GM11168 (cell line): ENCODE measurements around the gene BAHCC1.

ENCODE experiments used
- in situ Hi-C: fragments of 300-500 bp; cut with MboI; formaldehyde crosslinking; loops from one replicate; pipeline ENCODE4 v1.12.0; 2022; ENCODE audit warnings: low sequenced_read_pairs; ENCODE audit not compliant: unreplicated experiment

Gene BAHCC1

GRCh38 chr17:81385320-81386111, 9.7 kb upstream of the BAHCC1 start:
- in situ Hi-C loops, result no loop called here

GRCh38 chr17:81386141-81386645, 9.1 kb upstream of the BAHCC1 start:
- in situ Hi-C loops, result no loop called here

GRCh38 chr17:81386646-81387099, 8.6 kb upstream of the BAHCC1 start:
- in situ Hi-C loops, result no loop called here

GRCh38 chr17:81387100-81388090, 7.9 kb upstream of the BAHCC1 start:
- in situ Hi-C loops, result no loop called here

- in situ Hi-C loops, result no loop called here
These were observed 7.1 kb upstream of the BAHCC1 start for GRCh38 chr17:81388091-81388611.

GRCh38 chr17:81388612-81389367, 6.5 kb upstream of the BAHCC1 start:
- in situ Hi-C loops, result no loop called here

GRCh38 chr17:81389585-81389984, 5.7 kb upstream of the BAHCC1 start:
- in situ Hi-C loops, result no loop called here

GRCh38 chr17:81390029-81390872, 5.0 kb upstream of the BAHCC1 start:
- in situ Hi-C loops, result no loop called here

- in situ Hi-C loops, result no loop called here
These were observed 4.4 kb upstream of the BAHCC1 start for GRCh38 chr17:81390873-81391255.

- in situ Hi-C loops, result no loop called here
These were observed 3.8 kb upstream of the BAHCC1 start for GRCh38 chr17:81391293-81391935.

GRCh38 chr17:81391936-81392908, 3.0 kb upstream of the BAHCC1 start:
- in situ Hi-C loops, result no loop called here

- in situ Hi-C loops, result no loop called here
These were observed 2.2 kb upstream of the BAHCC1 start for GRCh38 chr17:81392909-81393654.

GRCh38 chr17:81393684-81394376, 1.4 kb upstream of the BAHCC1 start:
- in situ Hi-C loops, result no loop called here

- in situ Hi-C loops, result no loop called here
These were observed 808 bp upstream of the BAHCC1 start for GRCh38 chr17:81394377-81394920.

GRCh38 chr17:81395600-81396277, 482 bp downstream of the BAHCC1 start:
- in situ Hi-C loops, result no loop called here
